NCI-H2107 treated with DMSO at 0.1 percent for 48 hours (cell line): Measurements from ENCODE around the gene PAM.
"Not testable (repeated sequence)": the region's sequence is repeated elsewhere in the genome, so short reads cannot be mapped to it uniquely, and the experiment has no call there.

Experiments used
- DNase-seq: peaks from one replicate; lab custom pipeline; 2025; ENCODE audit not compliant: unreplicated experiment; lab: John Stamatoyannopoulos, UW

Gene PAM

DNA sequence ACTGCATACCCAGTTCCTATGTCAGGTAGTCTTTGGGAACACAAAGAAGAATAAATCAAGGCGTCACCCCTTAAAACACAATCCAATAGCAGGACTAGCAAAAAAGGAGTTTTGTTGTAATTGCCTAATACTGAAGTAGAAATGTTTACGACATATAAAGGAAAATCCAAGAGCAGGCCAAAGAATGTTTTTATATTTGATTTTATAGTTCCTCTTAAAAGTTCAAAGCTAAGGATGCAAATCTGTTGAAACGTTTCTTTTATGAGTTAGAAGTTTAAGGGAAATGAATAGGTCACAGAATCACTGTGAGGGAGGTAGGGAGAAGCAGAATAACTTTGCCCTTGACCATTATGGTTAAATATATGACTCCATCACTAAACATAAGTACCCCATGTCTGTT, 136.1 kb downstream of the PAM start:
- DNase-seq, result no peak

DNA sequence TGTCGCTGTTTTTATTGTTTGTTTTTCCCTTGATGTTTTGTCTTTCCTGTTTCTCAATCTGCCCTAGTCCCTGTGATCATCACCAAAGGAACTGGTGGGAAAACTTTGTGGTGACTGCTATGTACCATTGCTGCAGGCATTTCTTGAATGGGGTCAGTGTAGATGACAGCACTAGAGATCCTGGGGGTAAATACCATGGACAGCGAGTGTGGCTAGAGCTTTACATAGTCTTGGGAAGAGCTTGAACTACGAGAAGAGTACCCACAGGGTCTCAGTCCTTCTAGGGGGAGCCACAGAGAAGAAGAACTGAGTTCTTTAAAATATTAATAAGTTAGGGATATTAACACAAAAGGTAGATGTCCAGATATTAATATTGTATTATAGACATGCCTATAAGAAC, 138.8 kb downstream of the PAM start:
- DNase-seq, result no peak

DNA sequence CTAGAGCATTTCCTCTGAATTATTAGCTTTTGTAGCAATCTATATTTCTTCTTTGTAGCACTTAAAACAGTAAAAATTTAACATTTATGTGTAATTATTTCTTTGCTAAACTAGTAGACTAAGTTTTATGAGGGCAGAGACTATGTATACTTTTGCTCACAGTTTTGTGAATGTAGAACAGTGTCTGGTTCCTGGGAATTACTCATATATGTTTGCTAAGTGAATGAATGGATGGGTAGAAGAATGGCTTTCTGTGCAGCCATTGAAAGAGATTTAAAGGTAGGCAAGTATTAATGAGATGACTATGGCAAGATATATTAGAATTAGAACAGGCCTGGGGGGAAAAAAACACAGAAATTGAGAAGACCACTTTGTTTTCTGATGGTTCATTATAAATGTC, 140.1 kb downstream of the PAM start:
- no peak for DNase-seq

DNA sequence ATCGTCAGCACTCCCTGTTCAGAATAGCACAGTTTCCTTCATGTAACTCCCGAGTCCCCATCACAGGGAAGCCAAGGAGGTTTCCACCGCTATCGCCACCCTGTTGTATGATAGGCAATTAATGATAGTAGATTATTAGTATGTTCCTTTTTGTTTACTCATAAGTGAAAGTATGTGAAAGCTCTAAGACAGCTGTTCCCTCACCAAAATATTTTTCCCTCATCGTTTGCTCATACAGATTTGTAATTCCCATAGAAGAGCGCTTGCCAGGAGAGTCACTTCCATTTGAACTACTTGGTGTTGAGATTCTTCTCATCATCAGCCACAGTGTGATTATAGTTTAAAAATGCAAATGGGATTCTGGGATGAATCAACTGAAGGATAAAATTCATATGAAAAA, 140.9 kb downstream of the PAM start:
- DNase-seq, result no peak

DNA sequence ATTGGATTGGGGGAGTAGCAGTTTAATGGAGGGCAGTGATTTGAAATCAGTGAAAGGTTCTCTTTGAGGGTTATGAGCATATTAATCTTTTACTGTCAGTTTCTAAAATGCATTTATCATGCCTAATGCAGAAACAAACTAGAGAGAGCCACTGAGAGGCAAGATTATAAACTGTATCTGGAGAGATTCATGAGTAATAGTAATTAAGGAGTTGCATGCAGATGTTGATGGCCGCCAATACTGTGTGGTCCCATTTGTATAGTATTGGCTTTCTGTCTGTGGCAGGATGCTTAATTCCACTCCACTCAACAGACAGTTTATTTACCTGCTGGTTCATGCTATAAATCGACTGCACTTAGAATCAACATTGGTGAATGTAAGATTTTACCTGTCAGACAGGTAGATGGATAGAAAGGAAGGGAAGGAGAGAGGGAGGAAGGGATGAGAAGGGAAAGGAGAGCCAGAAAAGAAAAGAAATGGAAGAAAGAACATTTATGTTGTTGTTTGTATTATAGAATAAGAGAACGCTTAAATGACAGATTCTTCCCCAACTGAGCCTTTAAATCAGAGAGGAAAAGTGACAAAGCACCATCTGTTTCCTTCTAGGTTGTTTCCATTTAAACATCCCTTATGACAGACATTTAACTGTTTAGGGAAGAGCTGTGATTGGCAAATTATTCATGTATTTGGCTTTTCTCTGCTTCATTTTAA, 146.5 kb downstream of the PAM start:
- no peak for DNase-seq

DNA sequence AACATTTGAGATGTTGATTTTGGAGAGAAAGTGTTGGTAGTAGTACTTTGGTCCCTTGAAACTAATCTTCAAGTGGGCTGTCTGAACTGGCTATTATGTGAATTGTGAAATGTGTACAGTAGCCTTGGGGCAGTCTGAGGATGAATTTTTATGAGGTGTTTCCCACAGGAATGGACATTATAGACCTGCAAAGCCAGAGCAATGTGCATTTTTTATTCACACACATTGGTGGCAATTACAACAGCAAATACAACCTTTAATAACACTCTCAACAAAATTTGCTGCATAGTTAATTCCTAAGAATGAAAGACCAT, 147.0 kb downstream of the PAM start:
- DNase-seq, result no peak

DNA sequence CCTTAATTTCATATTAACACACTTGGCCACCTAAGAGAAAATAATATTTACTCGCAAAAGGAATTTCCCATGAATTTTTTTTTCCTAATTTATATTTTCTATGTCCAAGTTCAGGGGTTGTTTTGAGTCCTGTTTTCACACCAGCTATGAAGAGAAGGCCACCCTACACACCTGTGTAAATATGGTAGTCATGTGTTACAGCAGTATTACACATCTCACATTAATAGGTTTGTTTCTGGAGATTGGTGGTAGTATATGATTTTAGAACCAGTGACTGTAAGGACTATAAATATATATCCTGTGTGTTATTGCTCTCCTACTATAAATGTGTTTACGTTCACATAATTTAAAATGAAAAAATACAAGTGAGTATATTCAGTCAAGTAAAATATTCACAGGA, 147.5 kb downstream of the PAM start:
- no peak for DNase-seq

DNA sequence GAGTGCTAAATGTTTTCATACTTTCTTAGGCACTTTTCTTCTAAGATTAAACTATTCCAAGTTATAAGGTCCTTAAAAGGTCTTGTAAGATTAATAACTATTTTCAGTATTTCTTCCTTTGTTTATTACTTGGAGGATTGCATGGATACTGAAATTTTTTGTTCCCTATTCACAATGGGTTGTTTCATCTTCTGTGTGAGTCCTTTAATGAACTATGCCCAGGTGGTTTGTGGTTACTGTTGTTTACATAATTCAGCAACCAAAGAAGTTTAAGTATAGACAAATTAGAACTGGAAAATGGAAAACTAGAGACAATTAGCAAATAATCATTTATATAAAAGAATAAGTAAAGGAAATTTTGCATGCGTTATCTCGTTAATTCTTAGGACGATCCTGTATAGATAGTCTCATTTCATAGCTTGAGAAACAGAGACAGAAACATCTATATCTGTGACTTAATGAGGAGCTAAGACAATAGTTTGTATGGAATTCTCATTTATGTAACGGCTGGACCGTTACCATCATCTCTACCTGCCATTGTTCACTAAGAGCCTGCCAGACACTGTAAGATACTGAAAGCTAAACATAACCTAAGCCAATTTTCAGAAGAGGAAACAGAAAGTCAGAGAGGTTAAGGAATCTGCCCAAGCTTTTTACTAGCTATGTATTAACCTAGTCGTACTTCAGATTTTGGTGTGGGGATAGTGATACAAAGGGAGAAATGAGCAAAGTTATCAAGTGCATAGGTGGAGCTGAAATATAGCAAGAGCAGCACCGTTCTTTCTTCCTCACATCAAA, 148.2 kb downstream of the PAM start:
- DNase-seq, result peak; percentile 23

DNA sequence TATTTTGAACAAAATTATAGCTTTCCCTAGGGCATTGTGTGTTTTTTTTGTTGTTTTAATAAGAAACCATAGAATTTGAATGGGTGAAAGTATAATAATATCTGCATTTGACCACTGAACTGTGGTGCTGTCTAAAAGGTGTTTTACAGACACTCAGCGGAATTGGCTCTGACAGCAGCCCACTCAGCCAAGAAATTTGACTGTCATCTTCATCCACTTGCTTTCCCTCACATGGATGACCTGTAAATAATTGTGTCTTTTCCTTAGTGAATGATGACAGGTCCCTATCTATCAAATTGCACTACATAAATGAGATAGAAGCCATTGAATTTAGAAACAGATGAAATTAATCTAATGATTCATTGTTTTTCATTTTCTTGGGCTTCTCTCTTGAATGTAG, 150.0 kb downstream of the PAM start:
- DNase-seq, result no peak

DNA sequence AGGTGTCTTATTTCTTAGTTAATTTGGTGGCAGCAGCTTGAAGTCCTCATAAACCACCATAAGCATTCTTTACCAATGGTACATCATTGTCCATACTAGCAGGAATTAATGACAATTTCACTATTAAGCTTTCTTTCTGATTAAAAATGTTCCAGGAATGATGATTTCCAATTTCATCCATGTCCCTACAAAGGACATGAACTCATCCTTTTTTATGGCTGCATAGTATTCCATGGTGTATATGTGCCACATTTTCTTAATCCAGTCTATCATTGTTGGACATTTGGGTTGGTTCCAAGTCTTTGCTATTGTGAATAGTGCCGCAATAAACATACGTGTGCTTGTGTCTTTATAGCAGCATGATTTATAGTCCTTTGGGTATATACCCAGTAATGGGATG, 152.0 kb downstream of the PAM start:
- not testable (repeated sequence) for DNase-seq

DNA sequence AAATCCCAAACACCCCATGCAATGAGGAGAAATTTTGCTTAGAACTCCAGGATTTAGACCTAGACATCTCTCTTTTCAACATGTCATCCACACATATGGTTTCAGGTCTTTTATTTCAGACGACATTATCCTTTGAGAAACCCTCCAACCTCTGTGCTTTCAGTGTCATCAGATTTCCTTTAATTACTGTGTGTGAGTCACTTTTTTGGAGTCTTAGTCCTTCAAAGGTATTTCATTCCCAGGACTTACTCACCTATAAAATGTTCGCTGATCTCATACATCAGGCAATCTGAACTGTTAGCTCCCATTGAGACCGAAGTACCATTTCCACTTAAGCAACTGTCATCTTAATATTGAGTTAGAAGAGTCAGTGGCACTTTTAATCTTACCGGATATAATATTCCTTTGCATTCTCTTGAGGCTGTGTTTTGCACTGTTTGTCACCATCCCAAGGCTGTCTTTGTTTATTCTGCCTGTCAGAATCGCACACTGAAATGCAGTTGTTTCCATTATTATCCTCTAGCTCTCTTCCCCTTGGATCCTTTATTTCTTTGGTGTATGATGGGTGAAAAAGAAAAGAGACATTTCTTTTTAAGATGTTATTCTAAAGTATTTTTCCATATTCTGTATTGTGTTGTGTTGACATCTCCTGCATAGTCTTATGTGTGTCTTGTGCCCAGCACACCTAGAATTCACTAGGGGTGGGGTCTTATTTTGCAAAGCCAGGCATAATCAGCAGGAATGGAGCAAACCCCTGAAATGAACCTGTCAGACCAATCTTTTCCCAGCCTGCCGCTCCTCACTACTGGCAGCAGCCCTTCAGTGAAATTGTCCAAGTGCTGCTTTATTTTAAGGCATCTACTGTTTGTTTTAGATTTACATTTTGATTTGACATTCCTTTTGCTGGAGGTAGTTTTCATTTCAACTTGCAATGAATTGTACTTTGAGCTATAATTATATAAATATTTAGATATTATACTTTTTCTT, 155.4 kb downstream of the PAM start:
- no peak for DNase-seq

DNA sequence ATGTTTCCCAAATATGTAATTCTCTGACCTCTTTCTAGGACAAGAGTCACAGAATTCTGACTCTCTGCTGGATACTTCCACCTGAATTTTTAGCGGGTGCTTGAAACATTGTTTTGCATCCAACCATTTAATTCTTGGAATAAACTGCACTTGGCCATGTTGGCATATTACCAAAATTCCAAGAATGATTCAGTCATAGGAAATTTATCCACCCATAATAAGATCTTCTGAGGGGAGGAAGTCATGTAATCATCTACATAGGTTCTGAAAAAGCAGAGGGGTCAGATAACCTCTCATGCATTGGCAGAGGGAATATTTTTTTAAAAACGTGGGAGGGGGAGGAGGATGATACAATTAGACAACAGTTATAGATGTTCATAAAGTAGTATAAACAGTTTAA, 156.9 kb downstream of the PAM start:
- no peak for DNase-seq

DNA sequence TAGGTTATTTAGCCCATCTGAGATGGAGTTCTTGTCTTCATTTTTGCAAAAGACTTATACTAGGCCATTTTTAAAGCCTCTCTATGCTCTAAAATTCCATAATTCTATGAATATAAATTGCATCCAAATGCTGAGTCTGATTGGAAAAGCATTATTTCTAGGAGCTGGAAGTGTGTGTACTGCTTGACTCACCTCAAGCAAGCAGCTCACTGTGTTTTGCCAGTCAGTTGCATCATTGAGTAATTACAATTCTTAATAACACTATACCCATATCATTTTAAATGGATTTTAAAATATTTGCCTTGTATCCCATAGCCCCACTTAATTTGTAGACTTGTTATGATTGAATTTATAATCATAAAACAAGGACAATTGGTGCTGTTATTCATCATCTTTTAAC, 161.0 kb downstream of the PAM start:
- DNase-seq, result no peak

DNA sequence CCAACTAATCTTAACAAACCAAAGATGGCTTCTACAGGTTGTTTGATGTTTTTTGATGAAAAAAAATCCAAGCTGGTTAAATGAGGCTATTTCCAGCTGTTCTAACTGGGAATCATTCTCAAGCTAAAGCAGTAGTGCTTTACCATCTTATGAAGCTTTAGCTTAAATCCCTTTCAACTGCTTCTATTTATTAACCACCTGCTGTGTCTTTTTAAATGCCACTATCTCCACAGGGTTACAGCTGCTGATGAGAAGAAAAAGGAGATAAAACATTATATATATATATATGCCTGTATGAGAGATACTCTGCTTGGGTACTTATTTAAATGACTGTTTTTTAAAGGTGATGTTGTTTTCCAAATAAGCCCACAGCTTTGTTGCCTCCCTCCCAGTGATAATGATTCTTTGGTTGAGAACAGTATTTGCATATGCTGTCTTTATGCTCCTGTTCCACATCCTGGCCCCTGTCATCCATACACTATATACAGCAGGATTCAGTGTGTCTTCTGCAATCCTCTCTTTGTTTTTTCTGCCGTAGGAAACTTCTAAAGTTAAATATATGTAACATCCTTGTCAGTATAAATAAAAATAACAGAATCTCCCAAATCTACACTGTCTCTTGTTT, 164.0 kb downstream of the PAM start:
- no peak for DNase-seq

DNA sequence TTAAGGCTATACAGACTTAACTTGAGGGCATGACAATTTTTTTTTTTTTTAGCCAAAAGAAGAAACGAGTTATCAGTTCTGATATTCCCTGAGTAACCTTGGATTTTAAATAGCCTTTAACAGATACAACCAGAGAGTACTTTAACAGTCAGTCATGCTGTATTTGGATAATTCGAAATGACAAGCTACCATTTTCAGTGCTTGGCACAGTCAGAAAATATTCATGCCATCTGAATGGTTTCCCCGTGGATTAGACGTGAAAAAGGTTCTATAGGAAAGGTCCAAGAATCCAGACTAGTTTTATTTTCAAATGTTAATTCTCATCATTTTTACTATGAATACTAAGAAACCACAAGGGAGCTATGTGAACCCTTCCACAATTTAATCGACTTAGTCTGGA, 165.7 kb downstream of the PAM start:
- DNase-seq, result no peak

DNA sequence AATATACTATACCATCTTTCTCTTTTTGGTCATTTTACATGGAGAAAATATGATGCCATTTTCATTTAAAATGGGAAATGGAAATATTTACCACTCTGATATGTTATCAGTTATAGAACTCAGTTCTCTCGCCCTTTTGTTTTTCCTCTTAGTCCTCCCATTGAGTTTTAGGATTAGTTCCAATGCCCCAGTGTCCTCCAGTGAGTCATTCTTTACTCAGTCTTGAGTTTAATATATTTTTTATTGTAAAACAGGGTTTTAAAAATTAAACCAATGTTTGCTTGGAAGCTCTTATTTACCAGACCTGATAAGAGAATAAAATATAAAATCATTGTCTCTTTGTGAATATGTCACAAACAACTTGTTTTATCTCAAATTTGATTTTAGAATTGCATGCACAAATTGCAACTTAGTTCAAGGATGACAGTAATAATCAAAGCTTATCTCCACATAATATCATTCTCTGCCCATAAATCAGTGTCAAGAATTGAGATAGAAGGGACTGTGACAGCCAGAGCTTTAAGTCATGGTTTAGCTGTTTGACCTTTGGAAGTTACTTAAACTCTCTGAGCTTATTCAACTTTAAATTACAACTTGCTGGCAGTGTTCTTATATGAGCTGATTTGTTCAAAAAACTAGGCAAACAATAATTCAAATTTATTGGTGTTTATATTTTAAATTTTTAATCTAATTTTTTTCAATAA, 166.4 kb downstream of the PAM start:
- no peak for DNase-seq

DNA sequence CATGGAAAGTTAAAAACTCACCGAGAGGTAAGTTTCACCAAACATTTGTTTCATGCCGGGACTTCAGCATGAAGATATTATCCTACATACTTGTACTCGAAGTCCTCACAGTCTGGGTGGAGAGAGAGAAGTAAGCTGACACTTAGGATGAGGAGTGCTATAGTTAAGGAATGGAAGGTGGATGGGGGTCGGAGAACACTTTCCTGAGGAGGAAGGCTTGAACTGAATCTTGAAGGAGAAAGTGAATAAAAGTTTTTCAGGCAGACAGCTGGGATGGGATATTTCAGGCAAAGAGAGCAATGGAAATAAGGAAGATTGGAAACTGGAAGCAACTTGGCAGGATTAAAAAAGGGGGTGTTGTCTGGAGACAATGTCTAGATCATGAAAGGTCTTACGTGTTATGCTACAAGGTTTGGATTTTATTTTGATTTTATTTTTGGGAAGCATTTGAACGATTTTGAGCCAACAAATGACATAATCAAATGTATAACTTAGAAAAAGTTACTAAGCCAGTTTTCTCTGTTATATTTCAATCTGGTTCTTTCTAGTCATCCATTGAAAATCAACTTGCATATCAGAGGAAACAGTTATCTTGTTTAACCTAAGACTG, 167.1 kb downstream of the PAM start:
- DNase-seq, result no peak

DNA sequence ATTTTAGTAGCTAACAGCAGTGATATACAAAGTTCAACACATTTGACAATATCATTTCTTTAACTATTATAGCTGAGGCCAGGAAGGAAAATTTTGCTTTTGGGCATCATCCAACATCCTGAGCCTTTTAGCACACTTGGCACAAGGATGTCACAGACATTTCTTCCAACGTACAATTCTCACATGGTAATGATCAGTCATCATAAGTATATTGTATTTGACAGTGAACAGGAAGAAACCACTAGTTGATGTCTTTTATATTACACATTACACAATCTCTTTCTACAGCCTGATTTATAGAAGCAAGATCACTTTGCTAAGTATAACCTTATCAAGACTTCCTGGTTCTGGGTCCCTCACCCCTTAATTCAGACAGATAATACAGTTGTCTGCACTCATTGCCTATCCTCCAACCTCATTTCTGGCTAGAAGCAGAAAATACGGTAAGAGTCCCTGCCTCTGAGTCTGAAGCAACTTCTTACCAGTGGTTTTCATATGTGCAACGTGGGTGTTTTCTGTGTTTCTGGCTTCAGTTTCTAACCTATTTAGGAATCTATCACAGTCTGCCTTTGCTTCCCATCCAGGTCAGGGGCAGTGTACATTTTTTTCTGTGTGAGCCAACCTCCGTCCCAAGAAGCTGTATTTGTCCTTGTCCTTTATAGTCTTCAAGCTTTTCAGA, 167.8 kb downstream of the PAM start:
- DNase-seq, result no peak

DNA sequence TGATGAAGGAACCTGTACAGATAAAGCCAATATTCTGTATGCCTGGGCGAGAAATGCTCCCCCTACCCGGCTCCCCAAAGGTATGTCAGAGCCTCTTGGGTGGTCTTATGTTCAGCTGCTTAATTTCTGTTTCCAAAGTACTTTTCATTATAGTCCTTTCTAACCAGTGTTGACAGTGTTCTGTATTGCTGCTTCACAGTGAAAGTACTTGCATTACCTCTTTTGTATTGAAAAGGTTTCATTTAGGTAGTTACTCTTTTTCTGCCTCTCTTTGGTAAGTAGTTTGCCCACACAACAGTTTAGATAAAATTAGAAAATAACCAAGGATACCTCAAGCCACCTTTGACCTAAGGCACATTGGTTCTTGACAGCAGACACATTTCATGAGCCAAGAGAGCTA, 169.9 kb downstream of the PAM start:
- DNase-seq, result no peak

DNA sequence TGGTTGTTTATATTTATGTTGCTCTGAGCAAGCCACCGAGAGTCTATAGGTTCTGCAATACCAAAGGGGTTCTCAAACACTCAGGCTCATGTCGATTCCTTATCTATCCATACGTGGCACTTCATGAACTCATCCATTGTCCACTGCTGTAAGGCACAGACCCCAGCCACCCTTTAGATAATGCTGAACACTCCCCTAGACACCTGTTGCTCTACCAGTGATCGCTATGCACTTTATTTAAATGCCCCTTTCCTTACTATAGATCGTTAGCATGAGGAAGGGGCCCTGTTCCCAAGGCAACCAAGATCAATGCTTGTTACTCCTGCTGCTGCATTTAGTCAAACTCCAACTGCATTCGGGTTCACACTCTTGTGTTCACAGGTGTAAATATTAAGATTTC, 171.9 kb downstream of the PAM start:
- no peak for DNase-seq
